IgD-negative memory B cell (primary cell): Measurements from ENCODE around the gene TMEM135. TPM values are rescaled to one million over a fixed set of nuclear protein-coding genes. Genes with fewer than 3 reads are reported as not detected.
"Not testable (repeated sequence)": the region's sequence is repeated elsewhere in the genome, so short reads cannot be mapped to it uniquely, and the experiment has no call there.

Source experiments
- H3K27ac Mint-ChIP-seq, 3 donors: one replicate each; pipeline ENCODE4 v1.8.0; 2020 to 2022; ENCODE audit warnings: mild to moderate bottlenecking in 3 of 3, mixed read lengths in 3 of 3, moderate library complexity in 1 of 3
- H3K27me3 Mint-ChIP-seq: one replicate; pipeline ENCODE4 v1.8.0; 2021; ENCODE audit warnings: mixed read lengths
- H3K36me3 Mint-ChIP-seq: one replicate; pipeline ENCODE4 v1.8.0; 2020; ENCODE audit warnings: mild to moderate bottlenecking, mixed read lengths
- H3K4me1 Mint-ChIP-seq, 3 donors: one replicate each; pipeline ENCODE4 v1.8.0; 2020 to 2022; ENCODE audit warnings: mixed read lengths in 3 of 3, mild to moderate bottlenecking in 1 of 3
- H3K4me3 Mint-ChIP-seq, 4 donors: one replicate each; pipeline ENCODE4 v1.8.0; 2020 to 2022; ENCODE audit warnings: mild to moderate bottlenecking in 4 of 4, mixed read lengths in 4 of 4, moderate library complexity in 3 of 4
- H3K9me3 Mint-ChIP-seq, 3 donors: one replicate each; pipeline ENCODE4 v1.8.0; 2020 to 2021; ENCODE audit warnings: mixed read lengths in 3 of 3, mild to moderate bottlenecking in 1 of 3
- polyA plus RNA-seq: library from polyadenylated mRNA; unstranded; fragments of 300-500 nt; fragmentation: Illumina TruSeq; gene quantifications from one replicate; pipeline ENCODE4 v1.2.3, GENCODE V29; 2021

The TMEM135 gene
- polyA plus RNA-seq, 1 donor from 2014 or later = 8.9 TPM

DNA sequence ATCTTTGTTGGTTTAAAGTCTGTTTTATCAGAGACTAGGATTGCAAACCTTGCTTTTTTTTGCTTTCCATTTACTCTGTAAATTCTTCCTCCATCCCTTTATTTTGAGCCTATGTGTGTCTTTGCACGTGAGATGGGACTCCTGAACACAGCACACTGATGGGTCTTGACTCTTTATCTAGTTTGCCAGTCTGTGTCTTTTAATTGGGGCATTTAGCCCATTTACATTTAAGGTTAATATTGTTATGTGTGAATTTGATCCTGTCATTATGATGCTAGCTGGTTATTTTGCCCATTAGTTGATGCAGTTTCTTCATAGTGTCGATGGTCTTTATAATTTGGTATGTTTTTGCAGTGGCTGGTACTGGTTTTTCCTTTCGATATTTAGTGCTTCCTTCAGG is 131.3 kb downstream of the TMEM135 start:
- not testable (repeated sequence) for H3K4me1 Mint-ChIP-seq, H3K27me3 Mint-ChIP-seq, H3K27ac Mint-ChIP-seq, H3K4me3 Mint-ChIP-seq
- Mint-ChIP-seq H3K9me3 (peaks cover 10 to 18% (median 14%) of the 10 kb centered on the region in 3 donors), H3K36me3 (peaks cover 14% of the 10 kb centered on the region)

DNA sequence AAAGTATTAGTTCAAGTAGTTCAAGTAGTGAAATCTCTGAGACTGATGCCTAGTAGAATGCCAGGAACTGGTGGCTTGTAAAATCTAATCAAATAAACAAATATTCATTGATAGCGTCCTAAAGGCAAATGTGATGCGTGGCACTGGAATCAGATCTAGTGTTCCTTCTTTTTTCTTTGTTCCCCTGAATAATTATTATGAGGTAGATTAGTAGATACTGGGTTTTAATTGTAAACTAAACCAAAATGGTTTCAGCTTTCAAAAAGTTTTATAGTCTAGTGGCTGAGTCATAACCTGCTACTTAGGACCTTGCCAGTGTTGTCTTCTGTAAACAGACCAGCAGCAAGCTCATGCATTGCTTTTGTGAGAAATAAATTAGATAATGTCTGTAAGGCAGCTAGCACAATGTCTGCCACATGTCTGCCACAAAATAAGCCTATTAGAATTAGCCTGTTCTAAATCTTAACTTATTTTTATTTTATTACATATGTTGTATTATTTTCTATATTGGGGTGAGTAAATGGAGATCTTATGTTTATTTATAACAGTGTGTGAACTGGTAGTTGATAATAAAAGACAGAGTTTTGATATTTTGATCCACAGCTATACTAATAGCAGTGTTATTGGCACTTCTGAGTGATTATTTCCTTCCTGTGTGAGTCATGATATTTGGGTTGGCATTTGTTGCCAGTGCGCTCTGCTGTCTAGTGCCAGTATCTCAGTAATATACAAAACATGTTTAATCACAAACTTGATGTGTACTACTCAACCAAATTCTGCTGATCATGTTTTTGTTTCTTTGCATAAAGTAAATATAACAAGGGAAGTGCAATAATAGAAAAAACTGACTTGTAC is 135.7 kb downstream of the TMEM135 start:
- no peak overlapping the region for H3K4me3 Mint-ChIP-seq

DNA sequence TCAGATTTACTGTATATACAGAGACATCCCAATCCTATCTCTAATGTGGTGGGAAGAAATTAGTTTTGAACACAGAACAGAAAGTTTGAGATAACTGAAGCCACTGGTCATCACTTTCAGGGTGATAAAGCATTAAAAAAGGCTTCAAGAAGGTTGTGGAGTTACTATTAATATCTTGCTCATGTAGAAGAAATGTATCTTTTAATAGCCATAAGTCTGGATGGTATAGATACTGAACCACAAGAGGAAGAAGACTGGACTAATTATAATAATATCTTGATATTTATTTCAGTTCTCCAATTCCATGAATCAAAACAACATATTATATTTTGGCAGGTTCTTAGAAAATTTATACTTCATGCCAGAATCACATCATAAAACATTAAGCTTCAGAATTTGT is 137.1 kb downstream of the TMEM135 start:
- peaks cover 13% of the 10 kb centered on the region for H3K36me3 Mint-ChIP-seq
- no peaks in the 10 kb centered on the region for H3K27me3 Mint-ChIP-seq
- peaks cover 0 to 3% (median 0%) of the 10 kb centered on the region in 3 donors for H3K4me1 Mint-ChIP-seq
- H3K27ac Mint-ChIP-seq = no peak overlapping the region
- peaks cover 3 to 6% (median 4%) of the 10 kb centered on the region in 3 donors for H3K9me3 Mint-ChIP-seq
- H3K4me3 Mint-ChIP-seq = no peak overlapping the region

More for the DNA sequence above, 135.7 kb downstream of the TMEM135 start:
- peaks cover 0 to 3% (median 0%) of the 10 kb centered on the region in 3 donors for H3K4me1 Mint-ChIP-seq
- H3K9me3 Mint-ChIP-seq = peaks cover 5 to 17% (median 12%) of the 10 kb centered on the region in 3 donors
- no peaks in the 10 kb centered on the region for H3K27me3 Mint-ChIP-seq
- no peak overlapping the region for H3K27ac Mint-ChIP-seq
- peaks cover 14% of the 10 kb centered on the region for H3K36me3 Mint-ChIP-seq

DNA sequence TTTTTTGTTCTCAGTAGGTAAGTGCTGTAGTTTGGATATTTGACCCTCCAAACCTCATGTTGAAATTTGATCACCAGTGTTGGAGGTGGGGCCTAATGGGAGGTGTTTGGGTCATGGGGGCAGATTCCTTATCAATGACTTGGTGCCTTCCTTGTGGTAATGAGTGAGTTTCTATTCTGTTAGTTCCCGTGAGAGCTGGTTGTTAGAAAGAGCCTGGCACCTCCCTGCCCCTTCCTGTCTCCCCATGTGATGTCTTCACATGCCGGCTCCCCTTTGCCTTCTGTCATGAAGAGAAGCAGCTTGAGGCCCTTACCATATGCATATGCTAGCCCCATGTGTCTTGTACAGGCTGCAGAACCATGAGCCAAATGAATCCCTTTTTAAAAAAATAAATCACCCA is 138.3 kb downstream of the TMEM135 start:
- Mint-ChIP-seq H3K27ac (no peak overlapping the region), H3K4me1 (peaks cover 0 to 3% (median 0%) of the 10 kb centered on the region in 3 donors), H3K9me3 (peaks cover 2 to 3% (median 3%) of the 10 kb centered on the region in 3 donors), H3K27me3 (no peaks in the 10 kb centered on the region), H3K4me3 (no peak overlapping the region), H3K36me3 (peaks cover 12% of the 10 kb centered on the region)

DNA sequence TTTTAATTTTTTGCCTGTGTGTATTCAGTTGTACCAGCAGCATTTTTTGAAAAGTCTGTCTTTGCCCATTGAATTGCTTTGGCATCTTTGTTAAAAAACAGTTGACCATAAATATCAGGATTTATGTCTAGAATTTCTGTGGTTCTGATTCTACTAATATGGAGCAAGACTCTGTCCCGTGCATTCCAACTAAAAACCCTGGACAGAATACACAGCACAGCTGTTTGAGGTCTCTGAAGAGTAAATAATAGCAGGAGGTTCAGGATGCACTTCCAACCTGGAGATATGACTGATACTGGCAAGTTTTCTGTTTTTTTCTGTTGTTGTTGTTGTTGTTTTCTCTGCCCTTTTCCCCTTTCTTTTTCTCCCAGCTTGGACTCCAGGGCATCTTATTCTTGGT is 141.9 kb downstream of the TMEM135 start:
- Mint-ChIP-seq H3K4me3 (no peak overlapping the region), H3K27ac (no peak overlapping the region), H3K4me1 (peaks cover 0 to 1% (median 0%) of the 10 kb centered on the region in 3 donors), H3K9me3 (peaks cover 2 to 3% (median 3%) of the 10 kb centered on the region in 3 donors), H3K27me3 (no peaks in the 10 kb centered on the region), H3K36me3 (peaks cover 10% of the 10 kb centered on the region)

DNA sequence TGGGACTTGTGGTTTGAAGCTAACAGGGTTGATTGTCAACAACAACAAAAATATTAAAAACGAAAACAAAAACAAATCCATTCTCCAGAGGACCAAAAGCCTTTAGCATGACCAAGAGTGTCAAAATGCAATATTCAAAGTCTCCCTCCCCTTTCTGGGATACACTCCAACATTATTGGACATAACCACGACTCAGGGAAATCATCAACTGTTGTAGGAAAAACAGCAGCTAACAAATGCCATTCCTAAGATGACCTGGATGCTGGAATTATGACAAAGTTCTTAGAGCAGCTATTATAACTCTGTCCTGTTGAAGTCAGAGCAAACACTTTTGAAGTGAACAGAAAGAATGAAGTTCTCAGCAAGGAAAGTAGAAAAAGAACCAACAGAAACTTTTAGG is 143.0 kb downstream of the TMEM135 start:
- no peak overlapping the region for H3K27ac Mint-ChIP-seq
- peaks cover 2 to 3% (median 3%) of the 10 kb centered on the region in 3 donors for H3K9me3 Mint-ChIP-seq
- H3K4me3 Mint-ChIP-seq = no peak overlapping the region
- no peaks in the 10 kb centered on the region for H3K4me1 Mint-ChIP-seq
- no peaks in the 10 kb centered on the region for H3K27me3 Mint-ChIP-seq
- peaks cover 10% of the 10 kb centered on the region for H3K36me3 Mint-ChIP-seq

DNA sequence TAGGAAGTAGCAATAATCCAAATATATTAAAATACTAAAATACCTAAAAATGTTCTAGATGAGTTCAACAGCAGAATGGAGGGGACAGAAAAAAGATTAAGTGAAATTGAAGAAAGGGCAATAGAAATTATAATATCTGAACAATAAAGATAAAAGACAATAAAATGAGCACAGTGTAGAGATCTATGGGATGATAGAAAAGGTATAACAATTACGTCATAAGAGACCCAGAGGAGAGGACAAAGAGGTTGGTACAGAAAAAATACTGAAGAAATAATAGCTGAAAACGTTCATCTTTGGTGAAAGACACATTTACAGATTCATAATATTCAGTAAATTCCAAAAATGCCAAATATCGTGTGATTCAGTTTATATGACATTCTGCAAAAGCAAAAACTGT is 143.4 kb downstream of the TMEM135 start:
- Mint-ChIP-seq H3K4me1 (no peaks in the 10 kb centered on the region), H3K36me3 (peaks cover 10% of the 10 kb centered on the region), H3K27me3 (no peaks in the 10 kb centered on the region), H3K4me3 (no peak overlapping the region), H3K9me3 (peaks cover 2 to 3% (median 3%) of the 10 kb centered on the region in 3 donors), H3K27ac (no peak overlapping the region)

DNA sequence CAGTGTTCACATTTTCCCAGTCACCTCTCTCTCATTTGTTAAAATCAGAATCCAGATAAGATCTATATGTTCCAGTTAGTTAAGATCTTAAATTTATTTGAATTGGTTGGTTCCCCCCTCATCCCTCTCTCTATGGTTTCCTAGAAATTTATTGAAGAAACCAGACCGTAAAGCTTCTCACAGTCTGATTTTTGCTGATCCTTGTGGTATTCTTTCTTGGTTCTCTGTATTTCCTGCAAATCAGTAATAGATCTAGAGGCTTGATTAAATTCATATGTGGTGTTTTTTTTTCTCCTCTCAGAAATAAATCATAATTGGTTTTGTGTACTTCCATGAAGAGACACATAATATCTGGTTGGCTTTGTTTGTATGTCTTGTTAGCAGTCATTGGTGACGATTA is 147.5 kb downstream of the TMEM135 start:
- Mint-ChIP-seq H3K27me3 (no peaks in the 10 kb centered on the region), H3K4me3 (no peak overlapping the region), H3K36me3 (peaks cover 2% of the 10 kb centered on the region), H3K9me3 (no peaks in the 10 kb centered on the region), H3K27ac (no peak overlapping the region), H3K4me1 (no peaks in the 10 kb centered on the region)

DNA sequence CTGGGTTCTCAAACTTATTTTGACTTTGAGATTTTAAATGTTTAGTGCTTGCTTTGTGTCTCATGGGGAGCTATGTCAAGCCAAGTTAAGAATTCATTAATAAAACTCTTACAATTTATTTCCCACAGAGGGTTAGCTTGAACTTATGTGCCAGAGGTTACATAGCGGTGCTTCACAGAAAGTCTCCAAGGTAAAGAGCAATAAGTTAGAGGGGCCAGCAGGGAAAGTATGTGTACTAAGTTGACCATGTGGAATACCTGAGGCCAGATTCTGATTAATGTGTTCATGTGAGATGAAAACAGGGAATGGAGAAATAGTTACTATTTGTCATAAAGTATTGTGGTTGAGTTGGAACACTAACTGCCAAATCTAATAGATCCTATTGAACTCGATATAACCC is 149.3 kb downstream of the TMEM135 start:
- Mint-ChIP-seq H3K27me3 (no peaks in the 10 kb centered on the region), H3K36me3 (peaks cover 2% of the 10 kb centered on the region), H3K4me1 (no peaks in the 10 kb centered on the region), H3K9me3 (no peaks in the 10 kb centered on the region), H3K4me3 (no peak overlapping the region), H3K27ac (no peak overlapping the region)

DNA sequence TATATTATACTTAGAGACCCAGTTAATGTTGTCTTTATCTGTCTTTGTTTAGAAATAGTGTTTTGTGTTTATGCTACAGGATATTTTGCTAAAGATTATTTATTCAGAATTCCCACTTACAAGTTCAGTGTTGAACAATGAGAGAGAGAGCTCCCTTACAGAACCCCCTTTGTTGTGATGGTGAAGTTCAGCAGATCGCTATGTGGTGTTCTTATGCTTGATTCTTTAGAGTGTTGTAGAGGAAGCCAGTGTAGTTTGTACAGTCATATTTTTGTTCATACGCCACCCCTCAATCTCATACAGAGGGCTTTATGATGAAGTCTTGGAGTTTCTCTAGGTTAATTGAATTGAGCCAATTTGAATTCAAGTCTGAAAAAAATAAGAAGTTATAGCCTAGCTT is 150.2 kb downstream of the TMEM135 start:
- Mint-ChIP-seq H3K27ac (peak overlapping the region in 1 of 3 donors; percentile 47), H3K4me3 (no peak overlapping the region), H3K9me3 (no peaks in the 10 kb centered on the region), H3K36me3 (peaks cover 2% of the 10 kb centered on the region), H3K27me3 (no peaks in the 10 kb centered on the region), H3K4me1 (no peaks in the 10 kb centered on the region)

DNA sequence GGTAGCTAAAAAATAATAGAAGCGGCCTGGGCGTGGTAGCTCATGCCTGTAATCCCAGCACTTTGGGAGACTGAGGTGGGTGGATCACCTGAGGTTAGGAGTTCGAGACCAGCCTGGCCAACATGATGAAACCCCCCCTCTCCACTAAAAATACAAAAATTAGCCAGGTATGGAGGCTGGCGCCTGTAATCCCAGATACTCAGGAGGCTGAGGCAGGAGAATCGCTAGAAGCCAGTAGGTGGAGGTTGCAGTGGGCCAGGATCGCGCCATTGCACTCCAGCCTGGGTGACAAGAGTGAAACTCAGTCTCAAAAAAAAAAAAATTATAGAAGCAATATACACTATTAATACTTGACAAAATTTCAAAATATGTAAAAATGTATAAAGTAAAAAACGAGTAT is 150.7 kb downstream of the TMEM135 start:
- not testable (repeated sequence) for H3K4me1 Mint-ChIP-seq, H3K27me3 Mint-ChIP-seq, H3K9me3 Mint-ChIP-seq, H3K36me3 Mint-ChIP-seq, H3K27ac Mint-ChIP-seq, H3K4me3 Mint-ChIP-seq

DNA sequence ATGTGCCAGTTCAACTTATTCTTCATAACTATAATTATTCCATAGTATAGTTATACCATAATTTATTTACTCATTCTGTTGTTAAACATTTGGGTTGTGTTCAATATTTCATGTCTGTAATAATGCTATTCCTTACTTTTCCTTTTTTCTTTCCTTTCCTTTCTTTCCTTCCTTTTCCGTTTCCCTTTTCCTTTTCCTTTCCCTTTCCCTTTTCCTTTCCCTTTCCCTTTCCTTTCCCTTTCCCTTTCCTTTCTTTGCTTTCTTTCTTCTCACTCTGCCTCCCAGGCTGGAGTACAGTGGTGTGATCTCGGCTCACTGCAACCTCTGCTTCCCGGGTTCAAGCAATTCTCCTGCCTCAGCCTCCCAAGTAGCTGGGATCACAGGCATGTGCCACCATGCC is 151.2 kb downstream of the TMEM135 start:
- H3K9me3 Mint-ChIP-seq, H3K27ac Mint-ChIP-seq, H3K4me1 Mint-ChIP-seq, H3K36me3 Mint-ChIP-seq, H3K4me3 Mint-ChIP-seq, H3K27me3 Mint-ChIP-seq: not testable (repeated sequence)

DNA sequence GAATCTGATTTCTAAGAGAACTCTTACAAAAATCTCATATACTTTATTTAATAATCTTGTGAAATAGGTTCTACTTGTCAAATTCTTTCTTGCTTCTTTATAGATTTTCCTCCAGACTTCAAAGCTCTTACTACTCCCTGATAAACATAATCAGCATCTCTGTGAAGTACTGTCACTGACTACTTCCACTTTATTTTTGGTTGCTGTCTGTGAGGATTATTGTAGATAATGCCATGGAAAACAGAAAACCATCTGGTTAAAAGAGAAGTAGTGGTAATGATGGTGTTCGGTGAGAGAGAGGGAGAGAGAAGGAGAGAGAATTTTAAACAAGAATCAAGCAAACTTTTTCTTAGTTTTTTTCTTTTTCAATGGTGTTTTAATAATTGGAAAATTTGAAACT is 152.3 kb downstream of the TMEM135 start:
- Mint-ChIP-seq H3K4me3 (no peak overlapping the region), H3K9me3 (no peaks in the 10 kb centered on the region), H3K36me3 (peaks cover 2% of the 10 kb centered on the region), H3K4me1 (peaks cover 0 to 2% (median 0%) of the 10 kb centered on the region in 3 donors), H3K27ac (no peak overlapping the region), H3K27me3 (no peaks in the 10 kb centered on the region)

DNA sequence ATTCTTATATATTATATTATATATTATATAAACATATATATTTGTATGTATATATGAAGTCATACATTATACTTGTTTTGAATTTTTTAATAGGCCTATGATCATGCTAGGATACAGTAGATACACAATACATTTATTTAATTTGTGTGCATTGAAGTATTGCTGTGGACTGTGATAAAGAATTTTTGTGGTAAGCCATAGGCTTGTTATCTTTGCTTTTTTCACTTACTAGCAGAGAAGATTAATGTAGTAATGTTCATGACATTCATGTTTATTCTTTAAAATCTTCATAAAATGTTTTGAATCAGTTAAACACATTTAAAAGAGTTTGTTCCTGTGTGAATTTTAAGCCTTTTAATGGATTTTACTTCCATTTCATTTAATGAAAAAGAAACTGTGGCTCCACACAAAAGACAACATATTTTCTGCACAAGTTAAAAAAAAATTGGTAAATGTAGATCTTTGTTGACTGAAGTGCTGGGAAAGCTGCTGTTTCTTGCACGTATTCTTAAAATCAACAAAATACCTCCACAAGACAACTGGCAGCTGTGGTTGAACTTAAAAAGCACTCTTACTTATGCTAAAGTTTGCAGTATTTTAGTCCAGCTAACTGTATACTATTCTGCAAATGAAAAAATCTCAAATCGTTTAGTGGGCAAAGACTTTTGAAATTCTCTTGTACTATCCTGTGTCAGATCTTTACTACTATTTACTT is 156.2 kb downstream of the TMEM135 start:
- Mint-ChIP-seq H3K9me3 (no peaks in the 10 kb centered on the region), H3K4me1 (peaks cover 0 to 6% (median 5%) of the 10 kb centered on the region in 3 donors), H3K27me3 (no peaks in the 10 kb centered on the region), H3K36me3 (peaks cover 3% of the 10 kb centered on the region), H3K27ac (no peak overlapping the region), H3K4me3 (no peak overlapping the region)

DNA sequence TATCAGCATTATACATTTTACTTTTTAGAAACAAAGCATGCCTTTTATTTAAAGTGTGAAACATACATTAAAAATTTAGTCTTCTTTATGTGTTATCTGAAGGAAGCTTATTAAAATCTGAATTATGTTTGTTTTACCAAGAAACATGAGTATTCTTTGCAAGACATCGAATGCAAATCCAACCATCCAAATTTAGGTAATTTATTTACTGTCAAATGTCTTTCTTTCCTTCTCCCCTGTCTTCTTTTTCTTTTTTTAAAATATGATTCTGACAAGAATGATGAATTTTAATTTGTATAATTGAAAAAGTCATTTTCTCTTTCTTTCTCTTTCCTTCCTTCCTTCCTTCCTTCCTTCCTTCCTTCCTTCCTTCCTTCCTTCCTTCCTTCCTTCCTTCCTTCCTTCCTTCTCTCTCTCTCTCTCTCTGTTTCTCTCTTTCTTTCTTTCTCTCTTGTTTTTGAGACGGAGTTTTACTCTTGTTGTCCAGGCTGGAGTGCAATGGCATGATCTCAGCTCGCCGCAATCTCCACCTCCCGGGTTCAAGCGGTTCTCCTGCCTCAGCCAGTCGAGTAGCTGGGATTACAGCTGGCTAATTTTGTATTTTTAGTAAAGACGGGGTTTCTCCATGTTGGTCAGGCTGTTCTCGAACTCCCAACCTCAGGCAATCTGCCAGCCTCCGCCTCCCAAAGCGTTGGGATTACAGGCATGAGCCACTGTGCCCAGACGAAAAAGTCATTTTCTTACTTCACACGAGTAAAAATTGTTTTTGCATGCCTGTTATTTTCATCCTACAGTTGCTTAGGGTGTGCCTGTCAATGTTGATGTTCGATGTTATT is 157.5 kb downstream of the TMEM135 start:
- no peak overlapping the region for H3K27ac Mint-ChIP-seq
- peaks cover 0 to 6% (median 5%) of the 10 kb centered on the region in 3 donors for H3K4me1 Mint-ChIP-seq
- H3K9me3 Mint-ChIP-seq = no peaks in the 10 kb centered on the region
- no peak overlapping the region for H3K4me3 Mint-ChIP-seq
- no peaks in the 10 kb centered on the region for H3K27me3 Mint-ChIP-seq
- peaks cover 3% of the 10 kb centered on the region for H3K36me3 Mint-ChIP-seq
